Esophagus squamous epithelium (tissue), 5 donors: ENCODE results near the gene LRRC71. TPM values are rescaled to one million over a fixed set of nuclear protein-coding genes. Genes with fewer than 3 reads are reported as not detected.

Experiments
- DNase-seq: peaks from one replicate; lab custom pipeline; 2025; lab: John Stamatoyannopoulos, UW
- H3K27ac ChIP-seq, 4 donors: fragments of 200-600 bp; sonication (generic); one replicate each; pipeline ENCODE4 v1.5.1; 2016 to 2019; ENCODE audit warnings: mild to moderate bottlenecking in 1 of 4
- H3K27me3 ChIP-seq, 4 donors: fragments of 200-600 bp; sonication (generic); 1 replicate in 3 of 4; 2 replicates in 1 of 4; pipeline versions ENCODE4 v1.5.1 to v1.6.0; 2017 to 2021; ENCODE audit warnings: antibody characterized with exemption in 1 of 4
- H3K36me3 ChIP-seq, 3 donors: fragments of 200-600 bp; sonication (generic); one replicate each; pipeline ENCODE4 v1.5.1; 2016 to 2019
- H3K4me1 ChIP-seq, 3 donors: fragments of 200-600 bp; sonication (generic); one replicate each; pipeline ENCODE4 v1.5.1; 2017 to 2019
- H3K4me3 ChIP-seq, 4 donors: fragments of 200-600 bp; sonication (generic); 1 replicate in 3 of 4; 2 replicates in 1 of 4; pipeline ENCODE4 v1.5.1; 2016 to 2019; ENCODE audit warnings: mild to moderate bottlenecking in 2 of 4, moderate library complexity in 1 of 4
- H3K9me3 ChIP-seq, 3 donors: fragments of 200-600 bp; sonication (generic); one replicate each; pipeline ENCODE4 v1.5.1; 2016 to 2019
- CTCF ChIP-seq, 6 experiments: fragments of 450-650 bp in 4 of 6; fragments of 200-600 bp in 2 of 6; sonication (generic) in 2 of 6; IDR thresholded peaks; one replicate each; pipeline ENCODE4 v1.5.1; 2016 to 2019; ENCODE audit warnings: antibody characterized with exemption in 6 of 6, mild to moderate bottlenecking in 4 of 6, moderate library complexity in 4 of 6
- POLR2A ChIP-seq, 4 donors: fragments of 450-650 bp; IDR thresholded peaks; one replicate each; pipeline ENCODE4 v1.6.1; 2017; ENCODE audit warnings: antibody characterized with exemption in 4 of 4, mild to moderate bottlenecking in 4 of 4, moderate library complexity in 3 of 4
- WGBS, 2 donors: methylation state at CpG; one replicate each; pipeline ENCODE4 v1.1.5; 2018; 5-methylcytosine and 5-hydroxymethylcytosine counted together
- intact Hi-C: fragments of 100-400 bp; cut with DNase I; formaldehyde crosslinking; loops from one replicate; pipeline ENCODE4 v1.15.0; 2022
- total RNA-seq, 4 donors: library from RNA; depleted of rRNA; stranded (reverse); fragments of >200 nt; gene quantifications; one replicate each; pipeline ENCODE4 v1.1.0, GENCODE V29; 2016
- donor health status: DM: yes; HTN: yes; CAD: no.

LRRC71 gene
- total RNA-seq, 4 donors from 2014 or later: not detected

GRCh38 chr1:156898971-156899664, 21.3 kb upstream of the LRRC71 start:
- Histone ChIP-seq H3K9me3 (no peaks in the 10 kb centered on the region), H3K4me1 (peaks cover 10 to 89% (median 40%) of the 10 kb centered on the region in 3 donors), H3K4me3 (no peak overlapping the region), H3K27ac (peak overlapping the region in 2 of 4 donors; percentile 28 to 87), H3K27me3 (peaks cover 0 to 33% (median 0%) of the 10 kb centered on the region in 4 donors), H3K36me3 (no peaks in the 10 kb centered on the region)
- TF ChIP-seq POLR2A (IDR thresholded peaks at IDR 0.05): no peak
- no peak for TF ChIP-seq CTCF (IDR thresholded peaks at IDR 0.05)
- 74 to 86% methylated on average over 11 to 12 of the region's 12 CpGs for WGBS, 2 donors
- no peak for DNase-seq
- intact Hi-C loops: no loop called here

- peaks cover 0 to 25% (median 0%) of the 10 kb centered on the region in 4 donors for H3K27me3 ChIP-seq
- H3K9me3 ChIP-seq: no peaks in the 10 kb centered on the region
- TF ChIP-seq POLR2A (IDR thresholded peaks at IDR 0.05): no peak
- no peak for TF ChIP-seq CTCF (IDR thresholded peaks at IDR 0.05)
- H3K27ac ChIP-seq: peak overlapping the region in 1 of 4 donors; percentile 28
- H3K4me1 ChIP-seq: peaks cover 10 to 88% (median 40%) of the 10 kb centered on the region in 3 donors
- H3K36me3 ChIP-seq: no peaks in the 10 kb centered on the region
- intact Hi-C loops: no loop called here
- no peak overlapping the region for H3K4me3 ChIP-seq
- 77 to 80% methylated on average over 2 to 8 of the region's 12 CpGs for WGBS, 2 donors
- DNase-seq: no peak
Observed at GRCh38 chr1:156899956-156900718, 20.3 kb upstream of the LRRC71 start.

DNA sequence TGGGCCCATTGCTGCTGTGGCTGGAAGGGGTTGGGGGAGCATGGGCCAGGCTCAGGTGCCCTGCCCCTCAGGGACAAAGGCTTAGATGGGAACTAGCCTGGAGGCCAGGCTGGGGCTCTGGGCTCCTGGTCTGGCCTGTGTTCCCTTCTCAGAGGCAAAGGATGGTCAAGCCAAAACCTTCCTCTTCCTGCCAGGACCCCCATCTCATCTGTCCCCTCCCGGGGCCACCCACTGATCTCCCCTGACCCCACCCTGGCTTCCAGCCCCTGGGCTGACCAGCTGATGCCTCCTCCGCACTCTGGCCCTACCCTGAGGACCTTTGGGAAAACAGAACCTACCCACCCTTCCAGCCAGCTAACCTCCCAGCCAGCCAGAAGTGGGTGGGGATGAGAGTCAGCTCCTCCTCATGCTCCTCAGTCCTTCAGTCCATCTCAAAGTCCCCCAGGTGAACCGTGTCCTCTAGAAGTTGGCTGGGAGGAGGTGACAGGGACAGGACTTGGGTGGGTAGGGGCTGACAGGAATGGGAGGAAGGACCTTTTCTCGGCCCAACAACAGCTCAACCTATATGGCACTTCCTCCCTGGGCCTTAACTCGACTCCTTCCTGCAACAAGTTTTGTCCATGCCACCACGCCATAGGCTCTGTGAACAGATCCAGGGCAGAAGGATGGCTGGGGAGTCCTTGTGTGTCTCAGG, 19.4 kb upstream of the LRRC71 start:
- Histone ChIP-seq H3K27me3 (peaks cover 0 to 28% (median 0%) of the 10 kb centered on the region in 4 donors), H3K4me3 (no peak overlapping the region), H3K27ac (peak overlapping the region in 2 of 4 donors; percentile 4 to 44), H3K9me3 (no peaks in the 10 kb centered on the region), H3K4me1 (peaks cover 10 to 79% (median 40%) of the 10 kb centered on the region in 3 donors), H3K36me3 (peaks cover 0 to 1% (median 0%) of the 10 kb centered on the region in 3 donors)
- no peak for TF ChIP-seq POLR2A (IDR thresholded peaks at IDR 0.05)
- no peak for TF ChIP-seq CTCF (IDR thresholded peaks at IDR 0.05)
- WGBS, 2 donors: 61 to 82% methylated on average over 3 to 4 of the region's 6 CpGs
- no peak for DNase-seq
- intact Hi-C loops: no loop called here

DNA sequence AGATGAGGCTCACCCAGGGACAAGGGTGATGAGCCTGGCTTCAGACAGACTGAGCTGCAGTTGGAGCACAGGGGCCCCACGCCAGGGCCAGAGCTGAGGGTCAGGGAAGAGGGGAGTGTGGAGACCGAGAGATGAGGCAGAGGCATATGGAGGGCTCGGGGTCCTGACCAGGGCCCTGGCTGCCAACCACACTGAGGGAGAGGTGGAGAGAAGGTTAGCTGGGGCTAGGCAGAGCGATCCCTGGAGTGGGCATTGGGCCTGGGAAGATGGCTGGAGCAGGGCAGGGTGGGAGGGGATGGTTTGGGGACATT, 18.9 kb upstream of the LRRC71 start:
- no peak for DNase-seq
- 73 to 90% methylated on average over 3 to 4 of the region's 4 CpGs for whole genome bisulfite sequencing, 2 donors
- Histone ChIP-seq H3K27me3 (peaks cover 0 to 33% (median 0%) of the 10 kb centered on the region in 4 donors), H3K36me3 (peaks cover 0 to 6% (median 0%) of the 10 kb centered on the region in 3 donors), H3K9me3 (no peaks in the 10 kb centered on the region), H3K27ac (peak overlapping the region in 2 of 4 donors; percentile 4 to 44), H3K4me1 (peaks cover 10 to 74% (median 36%) of the 10 kb centered on the region in 3 donors), H3K4me3 (no peak overlapping the region)
- intact Hi-C loops: no loop called here
- TF ChIP-seq CTCF (IDR thresholded peaks at IDR 0.05) (no peak), POLR2A (IDR thresholded peaks at IDR 0.05) (no peak)
